ENCODE results near the gene PLA2G1B. TPM values are rescaled to one million over a fixed set of nuclear protein-coding genes. Genes with fewer than 3 reads are reported as not detected.

Gene PLA2G1B
- total and polyA plus RNA-seq, 4 donors, result 0.39 to 4.6 (median 1.1) TPM

- no peak overlapping the region for H3K4me3 ChIP-seq (ENCODE audit: low read depth in 1 of 3, low read length in 3 of 3)
- no peak for TF ChIP-seq FOXA2 (IDR thresholded peaks at IDR 0.05)
- TF ChIP-seq, protein P1, sequence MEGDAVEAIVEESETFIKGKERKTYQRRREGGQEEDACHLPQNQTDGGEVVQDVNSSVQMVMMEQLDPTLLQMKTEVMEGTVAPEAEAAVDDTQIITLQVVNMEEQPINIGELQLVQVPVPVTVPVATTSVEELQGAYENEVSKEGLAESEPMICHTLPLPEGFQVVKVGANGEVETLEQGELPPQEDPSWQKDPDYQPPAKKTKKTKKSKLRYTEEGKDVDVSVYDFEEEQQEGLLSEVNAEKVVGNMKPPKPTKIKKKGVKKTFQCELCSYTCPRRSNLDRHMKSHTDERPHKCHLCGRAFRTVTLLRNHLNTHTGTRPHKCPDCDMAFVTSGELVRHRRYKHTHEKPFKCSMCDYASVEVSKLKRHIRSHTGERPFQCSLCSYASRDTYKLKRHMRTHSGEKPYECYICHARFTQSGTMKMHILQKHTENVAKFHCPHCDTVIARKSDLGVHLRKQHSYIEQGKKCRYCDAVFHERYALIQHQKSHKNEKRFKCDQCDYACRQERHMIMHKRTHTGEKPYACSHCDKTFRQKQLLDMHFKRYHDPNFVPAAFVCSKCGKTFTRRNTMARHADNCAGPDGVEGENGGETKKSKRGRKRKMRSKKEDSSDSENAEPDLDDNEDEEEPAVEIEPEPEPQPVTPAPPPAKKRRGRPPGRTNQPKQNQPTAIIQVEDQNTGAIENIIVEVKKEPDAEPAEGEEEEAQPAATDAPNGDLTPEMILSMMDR (IDR thresholded peaks at IDR 0.05; ENCODE audit: low read depth, low read length, missing input control), result no peak
- H3K27ac ChIP-seq (ENCODE audit: low read depth in 1 of 2, low read length in 2 of 2), result no peak overlapping the region
- H3K36me3 ChIP-seq (ENCODE audit: control insufficient read depth in 4 of 4, insufficient read depth in 3 of 4, low read depth in 1 of 4, low read length in 3 of 4), result no peaks in the 10 kb centered on the region
- 98% methylated on average over 11 of the region's 11 CpGs for WGBS
- peaks cover 4 to 23% (median 14%) of the 10 kb centered on the region in 4 donors for H3K4me1 ChIP-seq (ENCODE audit: control insufficient read depth in 4 of 4, insufficient read depth in 4 of 4, low read length in 3 of 4)
- no peak overlapping the region for H3K9ac ChIP-seq (ENCODE audit: low read depth in 1 of 2, low read length in 2 of 2)
- DNase-seq (ENCODE audit: low spot score), result no peak
- no peaks in the 10 kb centered on the region for H3K27me3 ChIP-seq (ENCODE audit: control insufficient read depth in 4 of 4, insufficient read depth in 4 of 4, low read length in 3 of 4)
- no peaks in the 10 kb centered on the region for H3K9me3 ChIP-seq (ENCODE audit: control insufficient read depth in 4 of 4, low read length in 3 of 4)
Observed at GRCh38 chr12:120347766-120348165, 20.2 kb upstream of the PLA2G1B start.

GRCh38 chr12:120346681-120347080, 19.1 kb upstream of the PLA2G1B start:
- Histone ChIP-seq H3K36me3 (ENCODE audit: control insufficient read depth in 4 of 4, insufficient read depth in 3 of 4, low read depth in 1 of 4, low read length in 3 of 4) (no peaks in the 10 kb centered on the region), H3K27me3 (ENCODE audit: control insufficient read depth in 4 of 4, insufficient read depth in 4 of 4, low read length in 3 of 4) (no peaks in the 10 kb centered on the region), H3K4me3 (ENCODE audit: low read depth in 1 of 3, low read length in 3 of 3) (no peak overlapping the region), H3K4me1 (ENCODE audit: control insufficient read depth in 4 of 4, insufficient read depth in 4 of 4, low read length in 3 of 4) (peaks cover 4 to 29% (median 21%) of the 10 kb centered on the region in 4 donors), H3K27ac (ENCODE audit: low read depth in 1 of 2, low read length in 2 of 2) (no peak overlapping the region), H3K9me3 (ENCODE audit: control insufficient read depth in 4 of 4, low read length in 3 of 4) (no peaks in the 10 kb centered on the region), H3K9ac (ENCODE audit: low read depth in 1 of 2, low read length in 2 of 2) (no peak overlapping the region)
- 94% methylated on average over 7 of the region's 7 CpGs for WGBS
- no peak for DNase-seq (ENCODE audit: low spot score)
- TF ChIP-seq REST (IDR thresholded peaks at IDR 0.05), result no peak
- TF ChIP-seq, protein P1 (IDR thresholded peaks at IDR 0.05; ENCODE audit: low read depth, low read length, missing input control), result peak; percentile 7
- TF ChIP-seq FOXA2 (IDR thresholded peaks at IDR 0.05), result no peak

GRCh38 chr12:120346031-120346430, 18.5 kb upstream of the PLA2G1B start:
- no peaks in the 10 kb centered on the region for H3K9me3 ChIP-seq (ENCODE audit: control insufficient read depth in 4 of 4, low read length in 3 of 4)
- H3K27ac ChIP-seq (ENCODE audit: low read depth in 1 of 2, low read length in 2 of 2), result no peak overlapping the region
- no peaks in the 10 kb centered on the region for H3K36me3 ChIP-seq (ENCODE audit: control insufficient read depth in 4 of 4, insufficient read depth in 3 of 4, low read depth in 1 of 4, low read length in 3 of 4)
- H3K4me3 ChIP-seq (ENCODE audit: low read depth in 1 of 3, low read length in 3 of 3), result no peak overlapping the region
- H3K27me3 ChIP-seq (ENCODE audit: control insufficient read depth in 4 of 4, insufficient read depth in 4 of 4, low read length in 3 of 4), result no peaks in the 10 kb centered on the region
- peaks cover 4 to 30% (median 22%) of the 10 kb centered on the region in 4 donors for H3K4me1 ChIP-seq (ENCODE audit: control insufficient read depth in 4 of 4, insufficient read depth in 4 of 4, low read length in 3 of 4)
- no peak for DNase-seq (ENCODE audit: low spot score)
- 95% methylated on average over 15 of the region's 15 CpGs for WGBS
- no peak overlapping the region for H3K9ac ChIP-seq (ENCODE audit: low read depth in 1 of 2, low read length in 2 of 2)
- TF ChIP-seq HNF4A (conservative IDR thresholded peaks at IDR 0.05) (no peak), REST (IDR thresholded peaks at IDR 0.05) (no peak), TAF1 (conservative IDR thresholded peaks at IDR 0.05) (no peak), RXRA (IDR thresholded peaks at IDR 0.05) (no peak), JUND (IDR thresholded peaks at IDR 0.05) (no peak), RAD21 (IDR thresholded peaks at IDR 0.05) (no peak), SP1 (IDR thresholded peaks at IDR 0.05) (no peak), YY1 (IDR thresholded peaks at IDR 0.05) (no peak), HNF4G (IDR thresholded peaks at IDR 0.05) (no peak)
- TF ChIP-seq, protein P2, sequence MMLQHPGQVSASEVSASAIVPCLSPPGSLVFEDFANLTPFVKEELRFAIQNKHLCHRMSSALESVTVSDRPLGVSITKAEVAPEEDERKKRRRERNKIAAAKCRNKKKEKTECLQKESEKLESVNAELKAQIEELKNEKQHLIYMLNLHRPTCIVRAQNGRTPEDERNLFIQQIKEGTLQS (IDR thresholded peaks at IDR 0.05), result no peak
- TF ChIP-seq, protein P3, sequence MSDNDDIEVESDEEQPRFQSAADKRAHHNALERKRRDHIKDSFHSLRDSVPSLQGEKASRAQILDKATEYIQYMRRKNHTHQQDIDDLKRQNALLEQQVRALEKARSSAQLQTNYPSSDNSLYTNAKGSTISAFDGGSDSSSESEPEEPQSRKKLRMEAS (IDR thresholded peaks at IDR 0.05), result no peak
